ENCODE measurements around the gene NPTX2.

NPTX2 gene

GRCh38 chr7:98618786-98619185 is 1.7 kb downstream of the NPTX2 start:
- H3K4me3 ChIP-seq (ENCODE audit: low read depth, low read length), result no peak overlapping the region
- no peak for DNase-seq (ENCODE audit: low read depth)
- TF ChIP-seq CTCF (conservative IDR thresholded peaks at IDR 0.05; ENCODE audit: low read depth, low read length), result no peak

GRCh38 chr7:98619450-98620321 is 2.6 kb downstream of the NPTX2 start:
- H3K4me3 ChIP-seq (ENCODE audit: low read depth, low read length), result no peak overlapping the region
- TF ChIP-seq CTCF (conservative IDR thresholded peaks at IDR 0.05; ENCODE audit: low read depth, low read length), result no peak
- no peak for DNase-seq (ENCODE audit: low read depth)

DNA sequence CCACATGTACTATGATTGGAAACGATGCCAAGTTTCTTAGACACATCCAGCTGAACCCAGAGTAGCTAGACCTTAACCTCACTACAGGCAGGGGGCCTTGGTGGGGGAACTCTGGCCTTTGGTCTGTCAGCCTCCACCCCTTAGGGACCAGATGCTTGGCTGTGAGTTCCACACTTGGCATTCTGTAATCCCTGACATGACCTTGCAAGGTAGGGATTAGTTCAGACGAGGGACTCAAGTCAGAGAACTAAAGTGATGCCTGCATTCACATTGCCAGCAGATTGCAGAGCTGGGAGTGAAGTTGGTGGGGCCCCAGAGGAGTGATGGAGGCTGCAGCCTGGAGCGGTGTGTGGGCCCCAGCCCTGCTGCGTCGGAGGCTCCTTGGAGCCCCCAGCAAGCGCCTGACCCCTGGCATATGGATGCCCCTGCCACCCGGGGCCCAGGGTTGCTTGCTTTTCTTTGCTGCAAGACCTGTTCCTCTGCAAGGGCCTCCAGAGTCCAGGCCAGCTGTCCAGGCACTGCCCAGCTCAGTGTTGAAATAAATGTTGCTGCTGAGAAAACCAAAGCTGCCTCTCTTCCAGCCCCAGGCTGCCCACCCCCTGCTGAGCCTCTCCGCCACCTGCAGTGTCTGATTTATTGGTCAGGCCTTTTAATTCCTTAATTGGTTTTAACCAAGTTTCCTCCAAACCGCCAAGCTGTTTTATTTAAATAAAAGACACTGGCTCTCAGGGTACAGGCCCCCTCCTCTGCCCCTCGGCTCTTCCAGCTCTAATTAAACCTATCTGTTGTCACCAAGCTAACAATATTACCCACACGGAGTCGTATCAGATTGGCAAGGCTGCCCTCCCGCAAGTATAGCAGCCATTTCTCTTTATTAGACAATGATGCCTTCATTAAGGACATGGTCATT is 4.7 kb downstream of the NPTX2 start:
- no peak overlapping the region for H3K4me3 ChIP-seq (ENCODE audit: low read depth, low read length)

GRCh38 chr7:98622926-98623325 is 5.8 kb downstream of the NPTX2 start:
- no peak for TF ChIP-seq CTCF (conservative IDR thresholded peaks at IDR 0.05; ENCODE audit: low read depth, low read length)
- no peak for DNase-seq (ENCODE audit: low read depth)
- H3K4me3 ChIP-seq (ENCODE audit: low read depth, low read length), result no peak overlapping the region

More for the DNA sequence above, 4.7 kb downstream of the NPTX2 start:
- DNase-seq (ENCODE audit: low read depth), result no peak
- no peak for TF ChIP-seq CTCF (conservative IDR thresholded peaks at IDR 0.05; ENCODE audit: low read depth, low read length)

GRCh38 chr7:98624846-98625420 is 7.8 kb downstream of the NPTX2 start:
- H3K4me3 ChIP-seq (ENCODE audit: low read depth, low read length), result no peak overlapping the region
- DNase-seq (ENCODE audit: low read depth), result no peak
- no peak for TF ChIP-seq CTCF (conservative IDR thresholded peaks at IDR 0.05; ENCODE audit: low read depth, low read length)

DNA sequence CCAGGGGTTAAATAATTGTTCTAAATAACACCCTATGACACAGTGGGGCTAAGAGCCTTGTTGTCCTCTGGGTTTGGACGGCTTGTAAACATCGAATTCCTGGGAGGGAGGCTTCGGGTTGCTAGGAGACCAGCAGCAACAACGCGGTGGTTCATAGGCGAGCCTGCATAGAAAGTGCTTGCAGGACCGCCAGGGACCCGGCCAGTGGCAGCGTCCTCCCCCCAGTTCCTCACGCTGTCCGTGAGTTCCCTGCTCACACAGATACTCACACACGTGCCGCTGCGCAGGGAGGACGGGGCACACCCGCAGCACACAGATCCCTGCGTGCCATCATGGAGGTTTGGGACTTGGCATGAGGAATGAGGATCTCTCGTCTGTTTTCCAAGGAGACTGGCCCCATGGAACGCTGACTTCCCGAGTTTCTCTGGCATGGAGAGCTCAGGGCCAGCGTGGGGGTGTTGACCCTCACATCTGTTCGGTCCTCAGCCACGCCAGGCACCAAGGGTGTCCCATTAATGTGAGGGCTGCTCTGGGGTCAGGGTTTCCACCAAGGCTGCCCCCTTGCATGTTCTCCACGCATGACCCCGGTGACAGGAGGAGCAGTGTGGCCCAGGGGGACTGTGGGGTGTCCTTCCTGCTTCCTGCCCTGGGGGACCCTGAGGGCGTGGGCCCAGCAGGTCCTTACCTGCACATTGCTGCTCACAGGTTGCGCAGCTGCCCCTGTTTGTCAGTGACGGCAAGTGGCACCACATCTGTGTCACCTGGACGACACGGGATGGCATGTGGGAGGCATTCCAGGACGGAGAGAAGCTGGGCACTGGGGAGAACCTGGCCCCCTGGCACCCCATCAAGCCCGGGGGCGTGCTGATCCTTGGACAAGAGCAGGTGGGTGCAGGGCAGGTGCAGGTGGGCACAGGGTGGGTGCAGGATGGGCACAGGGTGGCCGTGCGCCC is 9.7 kb downstream of the NPTX2 start:
- no peak for DNase-seq (ENCODE audit: low read depth)
- no peak for TF ChIP-seq CTCF (conservative IDR thresholded peaks at IDR 0.05; ENCODE audit: low read depth, low read length)
- H3K4me3 ChIP-seq (ENCODE audit: low read depth, low read length), result no peak overlapping the region
